ENCODE results near the gene GOLGA3.

The GOLGA3 gene

DNA sequence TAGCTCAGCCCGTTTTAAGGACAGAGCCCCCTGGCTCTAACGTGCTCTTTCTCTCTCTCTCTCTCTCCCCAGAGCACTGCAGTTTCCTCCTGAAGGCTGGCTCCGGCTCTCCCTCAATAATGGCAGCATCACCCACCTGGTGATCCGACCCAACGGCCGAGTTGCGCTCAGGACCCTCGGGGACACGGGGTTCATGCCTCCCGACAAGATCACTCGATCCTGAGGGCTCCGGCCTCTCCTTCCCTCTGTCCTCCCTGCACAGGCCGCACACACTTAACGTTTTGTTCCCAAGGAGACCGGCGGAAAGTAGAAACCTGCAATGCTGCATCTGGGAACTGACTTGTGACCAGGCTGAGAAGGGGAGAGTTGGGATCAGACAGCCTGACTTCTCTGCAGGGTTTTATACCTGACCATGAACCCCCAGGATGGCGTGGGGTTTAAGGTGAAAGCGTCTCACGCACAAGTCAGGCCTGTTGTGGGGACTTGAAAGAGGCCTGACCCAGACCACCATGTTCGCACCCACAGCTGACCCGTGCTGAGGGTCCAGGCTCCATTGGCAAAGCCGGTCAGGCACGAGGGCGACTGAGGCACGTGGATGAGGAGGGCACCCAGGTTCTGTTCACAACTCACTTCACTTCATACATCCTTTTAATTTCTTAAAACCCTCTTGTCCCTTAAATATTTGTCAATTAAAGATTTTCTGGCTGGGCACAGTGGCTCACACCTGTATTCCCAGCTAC is 107.9 kb downstream of the GOLGA3 start:
- H2AFZ ChIP-seq (ENCODE audit: low read depth, low read length) = no peak overlapping the region
- no peak overlapping the region for H3K4me3 ChIP-seq (ENCODE audit: low read length)
- H3K27me3 ChIP-seq (ENCODE audit: insufficient read depth, low read length) = no peaks in the 10 kb centered on the region
- H3K9me3 ChIP-seq (ENCODE audit: low read length) = no peaks in the 10 kb centered on the region
- H3K4me1 ChIP-seq (ENCODE audit: insufficient read depth, low read length) = no peaks in the 10 kb centered on the region
- H3K36me3 ChIP-seq (ENCODE audit: insufficient read depth, low read length) = peaks cover 76% of the 10 kb centered on the region

DNA sequence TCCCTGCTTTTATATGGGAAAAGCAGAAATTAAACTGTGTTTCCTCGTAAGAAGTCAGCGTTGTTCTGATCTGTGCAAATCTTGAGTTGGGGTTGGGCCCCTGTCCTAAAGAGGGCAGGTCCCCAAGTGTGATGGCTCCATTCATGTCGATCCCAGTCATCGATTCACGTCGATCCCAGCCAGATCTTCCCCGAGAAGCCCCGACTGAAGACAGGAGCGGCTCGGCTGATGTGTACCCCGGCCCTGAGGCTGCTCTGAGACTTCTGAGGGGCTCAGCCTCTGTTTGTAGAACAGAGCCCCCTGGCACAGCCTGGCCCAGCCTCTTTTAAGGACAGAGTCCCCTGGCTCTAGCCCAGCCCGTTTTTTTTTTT is 108.7 kb downstream of the GOLGA3 start:
- peaks cover 71% of the 10 kb centered on the region for H3K36me3 ChIP-seq (ENCODE audit: insufficient read depth, low read length)

DNA sequence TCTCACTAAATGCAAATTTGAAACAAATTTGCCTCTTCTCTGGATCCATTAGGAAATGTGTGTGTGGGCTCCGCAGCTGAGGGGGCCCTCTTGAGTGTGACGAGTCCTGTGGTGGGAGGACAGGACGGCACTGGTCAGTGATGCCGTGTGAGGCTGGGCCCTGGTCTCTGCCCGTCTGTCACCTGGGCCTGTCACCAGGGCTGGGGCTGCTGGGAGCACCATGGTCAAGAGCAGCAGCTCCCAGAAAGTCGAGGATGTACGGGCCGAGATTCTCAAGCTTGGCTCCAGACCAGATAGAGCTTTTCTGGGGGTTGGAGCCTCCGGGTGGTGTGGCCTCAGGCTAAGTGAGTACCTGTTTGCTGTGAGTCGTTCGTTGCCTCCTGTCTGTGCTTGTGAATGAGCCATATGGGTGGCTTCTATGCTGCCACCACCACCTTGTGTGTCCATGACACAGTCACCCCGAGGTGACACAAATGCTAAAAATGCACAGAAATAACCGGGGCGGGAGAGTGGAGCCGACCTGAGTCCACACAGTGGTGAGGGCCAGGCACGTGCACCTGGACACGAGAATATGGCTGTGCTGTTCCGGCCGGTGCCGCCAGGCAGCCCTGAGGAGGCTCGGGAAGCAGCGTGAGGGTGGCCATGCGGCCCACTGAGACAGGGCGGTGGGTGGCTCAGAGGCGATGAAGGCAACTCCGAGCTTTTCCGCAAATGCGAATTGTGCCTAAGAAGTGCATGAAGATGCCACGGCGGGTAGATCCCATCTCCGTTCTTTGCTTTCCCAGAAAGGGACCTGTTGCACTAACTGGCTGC is 109.3 kb downstream of the GOLGA3 start:
- no peak overlapping the region for H3K4me3 ChIP-seq (ENCODE audit: low read length)
- no peak overlapping the region for H2AFZ ChIP-seq (ENCODE audit: low read depth, low read length)
- H3K36me3 ChIP-seq (ENCODE audit: insufficient read depth, low read length) = peaks cover 69% of the 10 kb centered on the region
- no peaks in the 10 kb centered on the region for H3K27me3 ChIP-seq (ENCODE audit: insufficient read depth, low read length)
- H3K9me3 ChIP-seq (ENCODE audit: low read length) = no peaks in the 10 kb centered on the region
- H3K4me1 ChIP-seq (ENCODE audit: insufficient read depth, low read length) = no peaks in the 10 kb centered on the region

More for the DNA sequence above, 108.7 kb downstream of the GOLGA3 start:
- Histone ChIP-seq H3K27me3 (ENCODE audit: insufficient read depth, low read length) (no peaks in the 10 kb centered on the region), H2AFZ (ENCODE audit: low read depth, low read length) (no peak overlapping the region), H3K4me3 (ENCODE audit: low read length) (no peak overlapping the region), H3K9me3 (ENCODE audit: low read length) (no peaks in the 10 kb centered on the region), H3K4me1 (ENCODE audit: insufficient read depth, low read length) (no peaks in the 10 kb centered on the region)
